ENCODE measurements around the gene USP31.

DNA sequence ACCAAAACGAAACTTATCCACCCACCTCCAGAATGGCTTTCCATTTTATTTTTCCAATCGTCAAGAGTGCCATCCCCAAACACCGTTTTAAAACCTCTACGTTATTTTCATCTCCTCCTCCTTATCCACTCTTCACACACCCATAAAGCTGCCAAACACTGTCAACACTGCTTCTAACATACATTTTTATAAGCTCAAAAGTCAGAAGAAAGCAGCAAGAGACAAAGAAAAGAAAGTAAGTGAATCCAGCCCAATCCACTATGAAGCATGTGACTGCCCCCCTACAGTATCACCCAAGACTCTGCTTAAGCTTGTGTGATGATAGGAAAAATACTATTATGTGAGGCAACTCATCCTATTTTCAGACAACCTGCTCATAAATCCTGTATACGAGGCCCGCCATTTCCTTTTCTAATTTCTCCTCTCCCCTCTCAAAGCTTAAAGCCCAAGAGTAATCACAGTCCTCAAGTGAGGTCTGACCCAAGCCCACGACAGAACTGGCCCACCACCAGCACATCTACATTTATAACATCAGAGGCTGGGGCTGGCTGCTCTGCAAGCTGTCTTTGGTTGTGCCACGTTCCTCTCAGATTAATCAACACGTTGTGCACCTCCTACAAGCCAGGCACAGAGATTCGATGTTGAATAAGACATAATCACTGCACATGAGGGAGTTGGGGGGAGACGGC, 16.3 kb downstream of the USP31 start:
- no peak for TF ChIP-seq POLR2A (IDR thresholded peaks at IDR 0.05)
- TF ChIP-seq, protein P1, sequence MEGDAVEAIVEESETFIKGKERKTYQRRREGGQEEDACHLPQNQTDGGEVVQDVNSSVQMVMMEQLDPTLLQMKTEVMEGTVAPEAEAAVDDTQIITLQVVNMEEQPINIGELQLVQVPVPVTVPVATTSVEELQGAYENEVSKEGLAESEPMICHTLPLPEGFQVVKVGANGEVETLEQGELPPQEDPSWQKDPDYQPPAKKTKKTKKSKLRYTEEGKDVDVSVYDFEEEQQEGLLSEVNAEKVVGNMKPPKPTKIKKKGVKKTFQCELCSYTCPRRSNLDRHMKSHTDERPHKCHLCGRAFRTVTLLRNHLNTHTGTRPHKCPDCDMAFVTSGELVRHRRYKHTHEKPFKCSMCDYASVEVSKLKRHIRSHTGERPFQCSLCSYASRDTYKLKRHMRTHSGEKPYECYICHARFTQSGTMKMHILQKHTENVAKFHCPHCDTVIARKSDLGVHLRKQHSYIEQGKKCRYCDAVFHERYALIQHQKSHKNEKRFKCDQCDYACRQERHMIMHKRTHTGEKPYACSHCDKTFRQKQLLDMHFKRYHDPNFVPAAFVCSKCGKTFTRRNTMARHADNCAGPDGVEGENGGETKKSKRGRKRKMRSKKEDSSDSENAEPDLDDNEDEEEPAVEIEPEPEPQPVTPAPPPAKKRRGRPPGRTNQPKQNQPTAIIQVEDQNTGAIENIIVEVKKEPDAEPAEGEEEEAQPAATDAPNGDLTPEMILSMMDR (IDR thresholded peaks at IDR 0.05): no peak

All from tibial nerve (tissue), 3 donors.